Hematopoietic multipotent progenitor cell treated with erythropoietin and hydrocortisone succinate and interleukin-3 and kit ligand, for 15 days (in vitro differentiated cells): ENCODE results near the gene FAM117B.

Experiments
- DNase-seq: peaks from one replicate; pipeline ENCODE4 v3.0.0-alpha.2; 2015; ENCODE audit warnings: low spot score

Gene FAM117B

GRCh38 chr2:202634556-202635427 lies at the start of gene FAM117B:
Gene FAM117B (plus strand): TSS chr2:202634969. CDS start chr2:202635188, 219 bp downstream.
- DNase-seq, result peak; percentile 85

DNA sequence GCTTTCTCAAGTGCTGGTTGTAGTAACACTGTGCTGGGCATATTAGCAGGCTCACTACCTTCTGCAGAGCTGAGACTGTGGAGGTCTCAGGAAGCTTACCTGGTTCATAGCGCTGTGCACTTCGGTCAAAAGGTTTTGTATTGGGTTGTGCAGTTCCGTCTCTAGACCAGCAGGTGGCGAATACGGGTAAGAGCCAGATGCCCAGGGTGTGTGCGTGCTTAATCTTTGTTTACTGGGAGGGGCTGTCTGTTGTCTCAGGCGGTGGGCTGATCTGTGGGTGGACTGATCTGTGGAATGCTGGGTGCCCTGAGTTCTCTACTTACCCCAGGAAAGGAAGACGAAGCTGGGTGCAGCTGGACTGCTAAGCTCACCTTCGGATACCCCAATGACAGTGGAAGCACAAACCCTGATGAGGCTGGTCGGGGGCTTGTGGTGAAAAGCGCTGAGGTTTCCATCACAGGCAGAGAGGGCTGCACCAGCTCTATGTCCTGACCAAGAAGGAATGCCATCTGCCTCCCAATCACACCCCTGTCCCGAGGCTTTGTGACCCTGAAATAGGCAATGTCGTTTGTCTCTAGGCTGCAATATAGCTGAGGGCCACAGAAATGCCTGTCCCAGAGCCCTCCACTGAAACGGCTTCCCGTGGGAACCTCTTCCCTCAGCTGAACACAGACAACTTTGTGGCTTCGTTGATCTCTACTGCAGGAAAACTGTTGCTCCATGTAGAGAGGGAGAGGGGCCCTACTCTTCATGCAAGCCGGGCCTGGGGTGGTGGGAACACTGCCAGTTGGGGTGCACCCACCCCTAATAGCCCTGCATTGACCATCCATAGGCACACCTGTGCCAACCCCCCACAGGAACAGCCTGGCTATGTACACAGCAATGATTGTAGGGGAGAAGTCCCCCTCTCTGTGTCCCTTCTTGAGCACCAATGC lies 45.9 kb upstream of the FAM117B start:
- peak; percentile 76 for DNase-seq

GRCh38 chr2:202589582-202589949 lies 45.2 kb upstream of the FAM117B start:
- DNase-seq, result no peak

- no peak for DNase-seq
Measured at GRCh38 chr2:202592566-202592965, 42.2 kb upstream of the FAM117B start.

- DNase-seq, result no peak
Measured at GRCh38 chr2:202599105-202599504, 35.7 kb upstream of the FAM117B start.

GRCh38 chr2:202599911-202600310 lies 34.9 kb upstream of the FAM117B start:
- DNase-seq, result no peak

- no peak for DNase-seq
Measured at GRCh38 chr2:202604699-202605098, 30.1 kb upstream of the FAM117B start.

- DNase-seq, result no peak
Measured at GRCh38 chr2:202605174-202605573, 29.6 kb upstream of the FAM117B start.

DNA sequence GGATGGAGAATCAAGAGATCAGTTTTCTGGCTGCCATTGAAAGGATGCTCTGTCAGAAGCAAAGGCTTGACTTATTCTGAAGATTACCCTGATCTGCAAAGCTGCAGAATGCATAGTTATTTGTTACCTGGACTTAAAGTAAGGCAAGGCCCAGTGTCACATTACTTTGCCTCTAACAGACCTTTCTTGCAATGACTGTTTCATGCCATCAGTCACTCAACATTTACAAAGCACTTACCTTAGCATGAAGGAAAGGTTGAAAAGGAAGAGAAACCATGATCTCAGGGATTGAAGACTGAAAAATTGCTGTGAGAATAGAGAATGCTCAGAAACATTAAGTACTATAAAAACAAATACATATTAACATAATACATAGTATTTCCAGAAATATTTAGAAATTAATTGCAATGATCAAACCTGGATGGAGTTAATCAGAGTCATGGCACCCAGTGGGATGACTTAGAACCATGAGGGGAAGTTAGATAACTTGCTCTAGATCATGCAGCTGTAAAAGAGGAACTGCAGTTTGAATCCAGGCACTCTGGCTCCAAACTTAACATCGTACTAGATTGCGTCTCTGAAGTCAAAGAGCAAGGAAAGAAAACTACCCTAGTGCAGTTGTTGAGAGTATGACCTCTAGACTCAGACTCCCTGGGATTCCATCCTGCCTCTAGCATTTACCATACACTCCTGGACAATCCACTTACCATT lies 26.5 kb upstream of the FAM117B start:
- DNase-seq, result no peak

- DNase-seq, result no peak
Measured at GRCh38 chr2:202609381-202610145, 25.2 kb upstream of the FAM117B start.

DNA sequence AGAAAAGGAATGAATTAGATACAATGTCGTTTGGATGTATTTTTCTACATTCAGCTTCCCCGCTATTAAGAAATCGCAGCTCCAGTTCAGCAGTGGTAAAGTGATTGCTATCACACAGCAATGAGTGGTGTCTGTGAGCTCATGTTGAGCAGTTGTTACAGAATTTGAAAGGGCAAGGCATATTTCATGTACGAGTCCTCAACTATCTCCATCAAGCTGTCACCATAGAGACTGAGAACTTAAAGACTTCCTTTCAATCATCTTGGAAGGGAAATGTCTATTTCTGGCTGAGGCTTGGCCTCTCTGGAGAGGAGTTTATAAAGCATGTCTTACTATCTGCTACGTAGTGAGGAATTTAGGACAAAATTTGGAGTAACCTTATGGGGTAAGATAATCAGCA lies 24.4 kb upstream of the FAM117B start:
- no peak for DNase-seq

DNA sequence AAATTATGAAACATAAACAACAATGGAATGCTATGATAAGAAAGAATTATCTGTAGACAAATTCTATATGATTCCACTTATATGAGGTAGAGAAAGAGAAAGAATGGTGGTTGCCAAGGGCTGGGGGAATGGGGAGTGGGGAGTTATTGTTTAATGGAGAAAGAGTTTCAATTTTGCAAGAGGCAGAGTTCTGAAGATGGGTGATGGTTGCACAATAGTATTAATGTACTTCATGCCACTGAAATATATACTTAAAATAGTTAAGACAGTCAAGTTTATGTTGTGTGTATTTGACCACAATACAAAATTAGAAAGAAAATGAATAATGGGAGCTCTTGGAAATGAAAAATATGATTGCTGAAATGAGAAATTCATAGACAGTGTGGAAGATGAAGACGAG lies 22.6 kb upstream of the FAM117B start:
- DNase-seq, result no peak

- DNase-seq, result no peak
Measured at GRCh38 chr2:202613479-202613878, 21.3 kb upstream of the FAM117B start.

- no peak for DNase-seq
Measured at GRCh38 chr2:202624133-202624532, 10.6 kb upstream of the FAM117B start.

DNA sequence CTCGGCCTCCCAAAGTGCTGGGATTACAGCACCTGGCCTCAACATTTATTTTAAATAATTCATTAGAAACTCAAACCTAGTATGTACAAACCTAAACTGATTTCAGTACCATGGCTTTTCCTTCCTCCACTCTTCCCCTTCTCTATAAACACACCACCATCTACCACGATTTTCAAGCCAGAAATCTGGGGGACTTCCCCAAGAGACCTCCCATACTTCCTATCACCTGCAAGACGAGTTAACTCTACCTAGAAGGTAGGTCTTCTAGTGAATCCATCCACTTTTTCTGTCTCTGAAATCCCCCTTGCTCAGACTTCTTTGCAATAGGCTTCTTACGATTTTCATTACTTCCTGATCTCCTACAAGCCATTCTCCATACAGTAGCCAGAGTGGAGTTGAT lies 7.7 kb upstream of the FAM117B start:
- no peak for DNase-seq

- no peak for DNase-seq
Measured at GRCh38 chr2:202628646-202629198, 6.0 kb upstream of the FAM117B start.

DNA sequence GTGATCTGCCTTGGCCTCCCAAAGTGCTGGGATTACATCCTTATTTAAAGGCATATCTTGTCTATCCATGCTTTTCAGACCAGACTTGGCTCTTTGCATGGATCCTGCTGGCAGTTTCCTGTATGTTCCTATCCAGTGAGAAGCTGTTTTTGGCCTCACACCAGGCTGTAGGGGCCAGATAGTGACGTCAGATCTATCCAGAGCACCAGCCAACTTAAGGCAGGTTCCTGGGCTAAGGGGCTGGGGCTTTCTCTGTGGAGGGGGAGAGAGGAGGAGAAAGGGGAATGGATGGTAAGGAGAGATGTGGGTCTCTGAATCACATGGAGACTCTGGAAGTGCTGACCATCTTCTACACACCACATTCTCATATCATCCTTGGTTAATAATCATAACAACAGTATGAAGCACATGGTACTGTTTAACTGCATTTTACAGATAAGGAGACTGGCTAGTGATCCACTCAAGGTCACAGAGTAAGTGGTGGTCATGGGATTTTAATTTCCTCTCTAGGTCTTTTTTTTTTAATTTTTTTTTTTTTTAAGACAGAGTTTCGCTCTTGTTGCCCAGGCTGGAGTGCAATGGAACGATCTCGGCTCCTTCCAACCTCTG lies 2.0 kb upstream of the FAM117B start:
- DNase-seq, result no peak

DNA sequence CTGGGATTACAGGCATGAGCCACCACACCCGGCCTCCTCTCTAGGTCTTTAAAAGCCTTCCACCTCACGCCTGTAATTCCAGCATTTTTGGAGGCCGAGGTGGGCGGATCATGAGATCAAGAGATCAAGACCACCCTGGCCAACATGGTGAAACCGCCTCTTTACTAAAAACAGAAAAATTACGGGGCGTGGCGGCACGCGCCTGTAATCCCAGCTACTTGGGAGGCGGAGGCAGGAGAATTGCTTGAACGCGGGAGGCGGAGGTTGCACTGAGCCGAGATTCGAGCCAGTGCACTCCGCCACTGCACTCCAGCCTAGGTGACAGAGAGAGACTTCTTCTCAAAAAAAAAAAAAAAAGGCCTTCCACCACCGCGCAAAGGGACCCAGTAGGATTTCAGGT lies 1.3 kb upstream of the FAM117B start:
- no peak for DNase-seq

DNA sequence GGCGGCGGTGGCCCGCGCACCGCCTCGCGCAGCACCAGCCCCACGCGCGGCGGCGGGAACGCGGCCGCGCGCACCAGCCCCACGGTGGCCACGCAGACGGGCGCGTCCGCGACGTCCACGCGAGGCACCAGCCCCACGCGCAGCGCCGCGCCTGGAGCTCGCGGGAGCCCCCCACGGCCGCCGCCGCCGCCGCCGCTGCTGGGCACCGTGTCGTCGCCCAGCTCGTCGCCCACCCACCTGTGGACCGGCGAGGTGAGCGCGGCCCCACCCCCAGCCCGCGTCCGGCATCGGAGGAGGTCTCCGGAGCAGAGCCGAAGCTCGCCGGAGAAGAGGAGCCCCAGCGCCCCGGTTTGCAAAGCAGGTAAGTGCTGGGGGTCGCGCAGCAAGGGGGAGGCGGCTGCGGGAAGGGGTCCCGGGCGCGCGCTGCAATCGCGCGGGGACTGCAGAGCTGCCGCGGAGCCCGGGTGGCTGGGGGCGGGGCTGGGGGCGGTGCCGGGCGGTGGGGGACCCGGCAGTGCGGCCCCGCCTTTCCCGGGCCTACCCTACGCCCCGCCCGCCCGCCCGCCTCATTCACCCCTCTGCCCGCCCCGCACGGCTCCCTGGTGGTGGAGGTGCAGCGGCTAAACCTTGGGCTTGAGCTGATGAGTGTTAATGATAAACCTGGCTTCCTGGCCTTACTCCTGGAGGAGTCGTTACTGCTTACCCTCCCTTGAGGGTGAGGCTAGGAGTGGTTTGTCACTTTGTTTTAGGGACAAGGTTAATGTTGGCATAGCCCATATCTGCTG lies 851 bp downstream of the FAM117B start:
- peak; percentile 70 for DNase-seq

DNA sequence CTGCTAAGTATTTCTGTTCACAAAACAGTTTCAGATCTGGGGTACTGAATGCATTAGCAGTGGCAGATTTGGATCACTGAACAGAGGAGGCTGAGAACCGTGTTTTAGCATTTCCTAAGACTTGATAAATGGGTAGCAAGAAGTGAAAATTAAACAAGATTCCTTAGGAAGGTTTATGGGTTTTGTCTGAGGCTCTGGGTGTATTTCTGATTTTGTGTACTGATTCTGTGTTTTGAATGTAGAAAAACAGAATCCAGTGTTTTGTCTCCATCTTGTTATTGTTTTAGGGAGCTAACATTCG lies 1.4 kb downstream of the FAM117B start:
- no peak for DNase-seq
